ENCODE measurements around the gene OBSCN.

Gene OBSCN

GRCh38 chr1:228408869-228409805 is 201.3 kb downstream of the OBSCN start:
- DNase-seq, result no peak

- no peak for DNase-seq
Observed at GRCh38 chr1:228410015-228410414, 202.2 kb downstream of the OBSCN start.

GRCh38 chr1:228410671-228411070 is 202.8 kb downstream of the OBSCN start:
- no peak for DNase-seq

- DNase-seq, result no peak
Observed at GRCh38 chr1:228411121-228411520, 203.3 kb downstream of the OBSCN start.

- DNase-seq, result no peak
Observed at GRCh38 chr1:228411548-228412430, 203.9 kb downstream of the OBSCN start.

GRCh38 chr1:228413241-228414010 is 205.6 kb downstream of the OBSCN start:
- no peak for DNase-seq

- DNase-seq, result no peak
Observed at GRCh38 chr1:228414511-228415211, 206.8 kb downstream of the OBSCN start.

GRCh38 chr1:228415221-228415620 is 207.4 kb downstream of the OBSCN start:
- no peak for DNase-seq

- DNase-seq, result no peak
Observed at GRCh38 chr1:228415853-228416216, 208.0 kb downstream of the OBSCN start.

GRCh38 chr1:228416217-228416933 is 208.5 kb downstream of the OBSCN start, which contains the start of gene TRIM17:
Gene TRIM17, minus strand, starts transcription at chr1:228416861. Its CDS starts 1,789 bp downstream, at chr1:228415072.
- DNase-seq, result peak; percentile 20 to 33

- DNase-seq, result no peak
Observed at GRCh38 chr1:228417061-228417460, 209.2 kb downstream of the OBSCN start.

GRCh38 chr1:228417483-228418203 is 209.8 kb downstream of the OBSCN start:
- DNase-seq, result no peak

GRCh38 chr1:228420968-228421826 is 213.4 kb downstream of the OBSCN start:
- DNase-seq, result no peak

GRCh38 chr1:228423404-228424053 is 215.7 kb downstream of the OBSCN start:
- DNase-seq, result no peak

GRCh38 chr1:228424685-228425660 is 217.1 kb downstream of the OBSCN start:
- DNase-seq, result no peak

- DNase-seq, result no peak
Observed at GRCh38 chr1:228426518-228427175, 218.8 kb downstream of the OBSCN start.

- DNase-seq, result no peak
Observed at GRCh38 chr1:228428412-228428811, 220.6 kb downstream of the OBSCN start.

All from CD4-positive, alpha-beta T cell treated with Interleukin-4 for 1 hour (primary cell).